Measurements from ENCODE around the gene NSD2. TPM values are rescaled to one million over a fixed set of nuclear protein-coding genes. Genes with fewer than 3 reads are reported as not detected.

NSD2 gene
- total and polyA plus RNA-seq, 2 experiments from 2014 or later: 25.7 to 30.8 TPM

GRCh38 chr4:1961563-1961962, 90.4 kb downstream of the NSD2 start:
- TF ChIP-seq, protein P1, sequence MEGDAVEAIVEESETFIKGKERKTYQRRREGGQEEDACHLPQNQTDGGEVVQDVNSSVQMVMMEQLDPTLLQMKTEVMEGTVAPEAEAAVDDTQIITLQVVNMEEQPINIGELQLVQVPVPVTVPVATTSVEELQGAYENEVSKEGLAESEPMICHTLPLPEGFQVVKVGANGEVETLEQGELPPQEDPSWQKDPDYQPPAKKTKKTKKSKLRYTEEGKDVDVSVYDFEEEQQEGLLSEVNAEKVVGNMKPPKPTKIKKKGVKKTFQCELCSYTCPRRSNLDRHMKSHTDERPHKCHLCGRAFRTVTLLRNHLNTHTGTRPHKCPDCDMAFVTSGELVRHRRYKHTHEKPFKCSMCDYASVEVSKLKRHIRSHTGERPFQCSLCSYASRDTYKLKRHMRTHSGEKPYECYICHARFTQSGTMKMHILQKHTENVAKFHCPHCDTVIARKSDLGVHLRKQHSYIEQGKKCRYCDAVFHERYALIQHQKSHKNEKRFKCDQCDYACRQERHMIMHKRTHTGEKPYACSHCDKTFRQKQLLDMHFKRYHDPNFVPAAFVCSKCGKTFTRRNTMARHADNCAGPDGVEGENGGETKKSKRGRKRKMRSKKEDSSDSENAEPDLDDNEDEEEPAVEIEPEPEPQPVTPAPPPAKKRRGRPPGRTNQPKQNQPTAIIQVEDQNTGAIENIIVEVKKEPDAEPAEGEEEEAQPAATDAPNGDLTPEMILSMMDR (IDR thresholded peaks at IDR 0.05; ENCODE audit: poor library complexity): no peak
- TF ChIP-seq EZH2phosphoT487 (IDR thresholded peaks at IDR 0.05; ENCODE audit: low read depth, severe bottlenecking, unreplicated experiment) (no peak), EZH2 (IDR thresholded peaks at IDR 0.05; ENCODE audit: borderline replicate concordance) (no peak)
- 93% methylated on average over 4 of the region's 4 CpGs for WGBS (ENCODE audit: low lambda C conversion rate, missing lambda C conversion rate)
- Histone ChIP-seq H3K4me2 (no peak overlapping the region), H3K9me2 (replicated peaks; ENCODE audit: insufficient read depth) (no peaks in the 10 kb centered on the region), H3K27me3 (no peaks in the 10 kb centered on the region), H3K27ac (no peak overlapping the region), H4K20me1 (ENCODE audit: insufficient read depth, poor library complexity, severe bottlenecking) (no peaks in the 10 kb centered on the region), H3K4me3 (no peak overlapping the region), H3K4me1 (ENCODE audit: insufficient read depth) (no peaks in the 10 kb centered on the region), H2AFZ (no peak overlapping the region), H3K79me2 (no peaks in the 10 kb centered on the region), H3K9me3 (ENCODE audit: low read depth) (no peaks in the 10 kb centered on the region), H3K36me3 (replicated peaks; ENCODE audit: insufficient read depth, low read depth) (no peaks in the 10 kb centered on the region)
- DNase-seq (ENCODE audit: low spot score): no peak

DNA sequence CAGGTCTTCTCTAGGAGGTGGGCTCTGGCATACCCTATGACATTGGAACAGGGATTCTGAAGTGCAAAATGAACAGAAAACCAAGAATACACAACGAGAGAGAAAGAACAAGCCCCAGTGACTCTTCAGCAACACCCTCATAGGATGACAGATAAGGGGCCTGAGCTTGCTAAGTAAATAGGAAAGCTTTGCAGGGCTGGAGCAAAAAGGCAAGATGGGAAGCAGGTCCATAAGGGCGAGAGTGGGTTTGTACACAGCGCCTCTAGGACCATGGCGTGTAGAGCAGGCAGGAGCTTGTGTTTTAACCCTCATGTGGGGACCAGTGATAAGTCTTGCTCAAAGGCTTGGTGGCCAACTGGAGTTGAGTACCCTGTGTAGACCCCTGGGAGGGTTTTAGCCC, 91.8 kb downstream of the NSD2 start:
- DNase-seq (ENCODE audit: low spot score): no peak
- Histone ChIP-seq H4K20me1 (ENCODE audit: insufficient read depth, poor library complexity, severe bottlenecking) (no peaks in the 10 kb centered on the region), H3K79me2 (no peaks in the 10 kb centered on the region), H3K4me2 (no peak overlapping the region), H3K9me2 (replicated peaks; ENCODE audit: insufficient read depth) (no peaks in the 10 kb centered on the region), H3K4me3 (no peak overlapping the region), H2AFZ (no peak overlapping the region), H3K9me3 (ENCODE audit: low read depth) (no peaks in the 10 kb centered on the region), H3K4me1 (ENCODE audit: insufficient read depth) (no peaks in the 10 kb centered on the region), H3K36me3 (replicated peaks; ENCODE audit: insufficient read depth, low read depth) (no peaks in the 10 kb centered on the region), H3K27me3 (no peaks in the 10 kb centered on the region), H3K27ac (no peak overlapping the region)
- TF ChIP-seq, protein P1 (IDR thresholded peaks at IDR 0.05; ENCODE audit: poor library complexity): no peak
- TF ChIP-seq EZH2phosphoT487 (IDR thresholded peaks at IDR 0.05; ENCODE audit: low read depth, severe bottlenecking, unreplicated experiment) (no peak), EZH2 (IDR thresholded peaks at IDR 0.05; ENCODE audit: borderline replicate concordance) (no peak)
- 73% methylated on average over 4 of the region's 4 CpGs for WGBS (ENCODE audit: low lambda C conversion rate, missing lambda C conversion rate)

DNA sequence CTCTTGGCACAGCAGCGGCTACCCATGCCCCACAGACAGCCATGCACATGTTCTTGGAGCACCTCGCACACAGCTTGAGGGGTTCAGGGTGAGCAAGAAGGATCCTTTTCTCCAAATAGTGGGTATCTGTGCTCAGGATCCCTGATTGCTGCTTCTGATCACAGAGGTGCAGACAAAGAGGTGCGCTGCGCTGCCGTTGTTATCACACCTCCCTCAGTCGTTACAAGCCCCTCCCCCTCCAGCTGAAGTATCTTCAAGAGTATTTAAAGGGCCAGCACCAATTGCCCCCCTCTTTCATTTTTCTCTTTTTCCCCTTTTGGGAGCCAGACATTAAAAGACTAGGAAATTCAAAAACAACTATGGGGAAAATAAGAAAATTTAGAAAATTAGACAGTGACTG, 93.2 kb downstream of the NSD2 start:
- Histone ChIP-seq H4K20me1 (ENCODE audit: insufficient read depth, poor library complexity, severe bottlenecking) (no peaks in the 10 kb centered on the region), H3K27me3 (no peaks in the 10 kb centered on the region), H3K79me2 (no peaks in the 10 kb centered on the region), H3K9me2 (replicated peaks; ENCODE audit: insufficient read depth) (no peaks in the 10 kb centered on the region), H3K4me2 (no peak overlapping the region), H3K4me1 (ENCODE audit: insufficient read depth) (no peaks in the 10 kb centered on the region), H2AFZ (no peak overlapping the region), H3K36me3 (replicated peaks; ENCODE audit: insufficient read depth, low read depth) (no peaks in the 10 kb centered on the region), H3K9me3 (ENCODE audit: low read depth) (no peaks in the 10 kb centered on the region), H3K4me3 (no peak overlapping the region), H3K27ac (no peak overlapping the region)
- DNase-seq (ENCODE audit: low spot score): no peak
- WGBS (ENCODE audit: low lambda C conversion rate, missing lambda C conversion rate): 52% methylated on average over 6 of the region's 6 CpGs
- TF ChIP-seq EZH2phosphoT487 (IDR thresholded peaks at IDR 0.05; ENCODE audit: low read depth, severe bottlenecking, unreplicated experiment) (no peak), EZH2 (IDR thresholded peaks at IDR 0.05; ENCODE audit: borderline replicate concordance) (no peak)
- TF ChIP-seq, protein P1 (IDR thresholded peaks at IDR 0.05; ENCODE audit: poor library complexity): no peak

- Histone ChIP-seq H3K36me3 (replicated peaks; ENCODE audit: insufficient read depth, low read depth) (no peaks in the 10 kb centered on the region), H3K4me2 (no peak overlapping the region), H3K27me3 (no peaks in the 10 kb centered on the region), H3K27ac (no peak overlapping the region), H4K20me1 (ENCODE audit: insufficient read depth, poor library complexity, severe bottlenecking) (no peaks in the 10 kb centered on the region), H2AFZ (no peak overlapping the region), H3K4me1 (ENCODE audit: insufficient read depth) (no peaks in the 10 kb centered on the region), H3K9me3 (ENCODE audit: low read depth) (no peaks in the 10 kb centered on the region), H3K9me2 (replicated peaks; ENCODE audit: insufficient read depth) (no peaks in the 10 kb centered on the region), H3K79me2 (no peaks in the 10 kb centered on the region), H3K4me3 (no peak overlapping the region)
- 96% methylated on average over 1 of the region's 1 CpG for WGBS (ENCODE audit: low lambda C conversion rate, missing lambda C conversion rate)
- TF ChIP-seq EZH2 (IDR thresholded peaks at IDR 0.05; ENCODE audit: borderline replicate concordance) (no peak), EZH2phosphoT487 (IDR thresholded peaks at IDR 0.05; ENCODE audit: low read depth, severe bottlenecking, unreplicated experiment) (no peak)
- TF ChIP-seq, protein P1 (IDR thresholded peaks at IDR 0.05; ENCODE audit: poor library complexity): no peak
- no peak for DNase-seq (ENCODE audit: low spot score)
Measured at GRCh38 chr4:1964971-1965370, 93.8 kb downstream of the NSD2 start.
